Endodermal cell (in vitro differentiated cells): ENCODE results near the gene LRRC7. TPM values are rescaled to one million over a fixed set of nuclear protein-coding genes. Genes with fewer than 3 reads are reported as not detected.

Source experiments
- DNase-seq: peaks from one replicate; pipeline ENCODE4 v3.0.0-alpha.2; 2017
- H3K27ac ChIP-seq: 2 replicates; pipeline ENCODE4 v1.5.1; 2013; ENCODE audit warnings: mild to moderate bottlenecking, low read depth, low read length, moderate library complexity
- H3K27me3 ChIP-seq: 2 replicates; pipeline ENCODE4 v1.6.1; 2013; ENCODE audit warnings: mild to moderate bottlenecking, low read length, moderate library complexity; ENCODE audit not compliant: insufficient read depth, control insufficient read depth, poor library complexity, severe bottlenecking
- H3K36me3 ChIP-seq: 2 replicates; pipeline ENCODE4 v1.7.0; 2013; ENCODE audit warnings: mild to moderate bottlenecking, low read length, moderate library complexity; ENCODE audit not compliant: control insufficient read depth, insufficient read depth
- H3K4me1 ChIP-seq: one replicate; pipeline ENCODE4 v1.7.0; 2013; ENCODE audit warnings: low read length; ENCODE audit not compliant: control insufficient read depth, insufficient read depth
- H3K4me3 ChIP-seq: 2 replicates; pipeline ENCODE4 v1.5.1; 2013; ENCODE audit warnings: mild to moderate bottlenecking, low read length, moderate library complexity
- H3K9ac ChIP-seq: 2 replicates; pipeline ENCODE4 v1.6.1; 2013; ENCODE audit warnings: mild to moderate bottlenecking, low read length, moderate library complexity; ENCODE audit not compliant: poor library complexity, severe bottlenecking; ENCODE audit errors: extremely low read depth
- H3K9me3 ChIP-seq: 2 replicates; pipeline ENCODE4 v1.6.1; 2013; ENCODE audit warnings: mild to moderate bottlenecking, low read length, moderate library complexity; ENCODE audit not compliant: control insufficient read depth
- H3K27ac Mint-ChIP-seq: 2 replicates; pipeline ENCODE4 v1.8.0; 2020; ENCODE audit warnings: mixed read lengths
- H3K27me3 Mint-ChIP-seq: 2 replicates; pipeline ENCODE4 v1.8.0; 2021; ENCODE audit warnings: mild to moderate bottlenecking, mixed read lengths; ENCODE audit not compliant: insufficient read depth
- H3K36me3 Mint-ChIP-seq: 2 replicates; pipeline ENCODE4 v1.8.0; 2020; ENCODE audit warnings: low read depth, mixed read lengths
- H3K4me1 Mint-ChIP-seq: 2 replicates; pipeline ENCODE4 v1.8.0; 2020; ENCODE audit warnings: mixed read lengths
- H3K4me3 Mint-ChIP-seq: 2 replicates; pipeline ENCODE4 v1.8.0; 2020; ENCODE audit warnings: mild to moderate bottlenecking, moderate library complexity, mixed read lengths
- H3K9me3 Mint-ChIP-seq: 2 replicates; pipeline ENCODE4 v1.8.0; 2020; ENCODE audit warnings: mild to moderate bottlenecking, mixed read lengths
- WGBS, 2 experiments: methylation state at CpG; one replicate each; pipeline versions ENCODE4 v1.1.5 to v1.1.7; 2013; ENCODE audit warnings: missing lambda C conversion rate in 2 of 2, mixed read lengths in 1 of 2; ENCODE audit not compliant: insufficient coverage in 1 of 2, insufficient read length in 1 of 2; 5-methylcytosine and 5-hydroxymethylcytosine counted together
- total RNA-seq, 2 donors: library from RNA; stranded (reverse); fragmentation: NEBNext Ultra II Directional in 1 of 2; extraction: Animal tissue kit (Norgen Biotek cat#: 25700) in 1 of 2; gene quantifications; 2 replicates in 1 of 2; 3 replicates in 1 of 2; pipeline ENCODE4 v1.2.1, GENCODE V29; 2021
- TF ChIP-seq, protein P1 (sequence below): fragments of 200-600 bp; sonication (generic); conservative IDR thresholded peaks from 2 replicates; pipeline ENCODE4 v1.5.0; 2021; ENCODE audit warnings: antibody characterized with exemption, mild to moderate bottlenecking

LRRC7 gene
- total RNA-seq, 2 donors from 2014 or later = 1.4 to 2.2 TPM

DNA sequence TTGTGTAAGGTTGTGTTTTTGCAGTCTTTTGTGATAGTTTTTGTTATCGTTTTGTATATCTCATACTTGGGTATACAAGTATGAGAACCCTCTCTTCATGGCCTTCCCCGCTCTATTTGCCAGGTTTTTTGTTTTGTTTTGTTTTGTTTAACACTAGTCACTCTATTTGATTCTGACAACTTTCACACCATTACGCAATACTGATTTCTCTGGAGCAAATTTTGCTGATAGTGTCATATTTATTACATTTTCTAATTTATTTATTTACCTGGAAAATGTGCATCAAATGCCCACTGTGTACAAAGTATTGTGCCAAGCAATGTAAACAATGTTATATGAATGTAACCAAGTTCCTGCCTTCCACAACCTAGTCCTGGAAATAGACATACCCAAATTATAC is 547.6 kb downstream of the LRRC7 start:
- Histone ChIP-seq H3K9me3 (no peaks in the 10 kb centered on the region), H3K27ac (no peak overlapping the region), H3K27me3 (no peaks in the 10 kb centered on the region), H3K9ac (no peak overlapping the region), H3K4me3 (no peak overlapping the region), H3K4me1 (no peaks in the 10 kb centered on the region), H3K36me3 (no peaks in the 10 kb centered on the region)
- Mint-ChIP-seq H3K27me3 (no peaks in the 10 kb centered on the region), H3K4me3 (no peak overlapping the region), H3K4me1 (no peaks in the 10 kb centered on the region), H3K9me3 (no peaks in the 10 kb centered on the region), H3K27ac (no peak overlapping the region), H3K36me3 (no peaks in the 10 kb centered on the region)
- TF ChIP-seq, protein P1, sequence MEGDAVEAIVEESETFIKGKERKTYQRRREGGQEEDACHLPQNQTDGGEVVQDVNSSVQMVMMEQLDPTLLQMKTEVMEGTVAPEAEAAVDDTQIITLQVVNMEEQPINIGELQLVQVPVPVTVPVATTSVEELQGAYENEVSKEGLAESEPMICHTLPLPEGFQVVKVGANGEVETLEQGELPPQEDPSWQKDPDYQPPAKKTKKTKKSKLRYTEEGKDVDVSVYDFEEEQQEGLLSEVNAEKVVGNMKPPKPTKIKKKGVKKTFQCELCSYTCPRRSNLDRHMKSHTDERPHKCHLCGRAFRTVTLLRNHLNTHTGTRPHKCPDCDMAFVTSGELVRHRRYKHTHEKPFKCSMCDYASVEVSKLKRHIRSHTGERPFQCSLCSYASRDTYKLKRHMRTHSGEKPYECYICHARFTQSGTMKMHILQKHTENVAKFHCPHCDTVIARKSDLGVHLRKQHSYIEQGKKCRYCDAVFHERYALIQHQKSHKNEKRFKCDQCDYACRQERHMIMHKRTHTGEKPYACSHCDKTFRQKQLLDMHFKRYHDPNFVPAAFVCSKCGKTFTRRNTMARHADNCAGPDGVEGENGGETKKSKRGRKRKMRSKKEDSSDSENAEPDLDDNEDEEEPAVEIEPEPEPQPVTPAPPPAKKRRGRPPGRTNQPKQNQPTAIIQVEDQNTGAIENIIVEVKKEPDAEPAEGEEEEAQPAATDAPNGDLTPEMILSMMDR = no peak
- 89% methylated on average over 2 of the region's 3 CpGs; no CpG with 5 or more reads in 1 of the 2 experiments for WGBS, 2 experiments
- DNase-seq = no peak

DNA sequence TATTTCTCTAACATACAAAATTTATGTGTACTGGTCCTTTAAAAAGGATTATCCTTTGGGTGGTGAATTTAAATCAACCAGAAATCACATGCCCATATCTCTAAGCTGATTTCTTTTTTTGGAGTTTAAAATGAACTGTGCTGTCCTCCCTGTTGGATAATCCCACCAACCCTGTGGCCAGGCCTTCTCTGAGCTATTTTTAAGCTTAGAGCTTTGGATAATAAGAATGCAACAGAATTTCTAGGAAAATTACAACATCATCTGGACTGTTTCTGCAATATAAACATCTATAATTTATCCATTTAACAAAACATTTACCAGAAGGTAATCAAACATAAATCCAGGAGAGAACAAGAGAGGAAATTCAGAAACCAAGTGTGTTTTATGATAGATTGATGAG is 549.3 kb downstream of the LRRC7 start:
- no peak for DNase-seq
- Mint-ChIP-seq H3K9me3 (no peaks in the 10 kb centered on the region), H3K4me1 (no peaks in the 10 kb centered on the region), H3K4me3 (no peak overlapping the region), H3K36me3 (no peaks in the 10 kb centered on the region), H3K27me3 (no peaks in the 10 kb centered on the region), H3K27ac (no peak overlapping the region)
- Histone ChIP-seq H3K9me3 (no peaks in the 10 kb centered on the region), H3K36me3 (no peaks in the 10 kb centered on the region), H3K4me3 (no peak overlapping the region), H3K4me1 (no peaks in the 10 kb centered on the region), H3K27me3 (no peaks in the 10 kb centered on the region), H3K27ac (no peak overlapping the region), H3K9ac (no peak overlapping the region)
- TF ChIP-seq, protein P1 = no peak

DNA sequence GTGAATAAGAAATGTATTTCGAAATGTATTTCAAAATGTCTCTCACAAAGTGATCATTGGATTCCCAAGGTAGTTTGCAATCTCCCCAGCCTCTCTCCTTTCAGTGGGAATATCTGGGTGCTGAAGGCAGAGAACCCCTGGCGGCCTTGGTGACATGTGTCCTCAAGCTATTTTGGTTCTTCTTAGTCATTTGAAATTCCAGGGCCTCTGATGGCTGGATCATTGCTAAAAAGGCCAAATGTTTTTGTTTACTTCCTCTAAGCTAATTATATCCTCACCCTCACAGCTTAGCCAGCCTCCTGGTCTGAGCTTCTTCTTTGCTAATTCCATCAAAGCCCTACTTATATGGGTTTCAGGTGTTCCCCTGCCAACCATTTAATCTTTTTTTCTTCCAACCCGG is 566.4 kb downstream of the LRRC7 start:
- no peak overlapping the region for H3K4me3 ChIP-seq
- no peak overlapping the region for H3K27ac ChIP-seq
- TF ChIP-seq, protein P1 = no peak
- peak overlapping the region; percentile 14 for H3K4me3 Mint-ChIP-seq
- no peaks in the 10 kb centered on the region for H3K36me3 Mint-ChIP-seq
- no peaks in the 10 kb centered on the region for H3K9me3 Mint-ChIP-seq
- no peaks in the 10 kb centered on the region for H3K27me3 Mint-ChIP-seq
- H3K4me1 ChIP-seq = peaks cover 13% of the 10 kb centered on the region
- H3K27me3 ChIP-seq = no peaks in the 10 kb centered on the region
- H3K9ac ChIP-seq = no peak overlapping the region
- H3K36me3 ChIP-seq = no peaks in the 10 kb centered on the region
- H3K27ac Mint-ChIP-seq = peak overlapping the region; percentile 53
- peak; percentile 51 for DNase-seq
- 47 to 70% methylated on average over 2 to 3 of the region's 3 CpGs for WGBS, 2 experiments
- no peaks in the 10 kb centered on the region for H3K9me3 ChIP-seq
- peaks cover 29% of the 10 kb centered on the region for H3K4me1 Mint-ChIP-seq
